GM12878 (cell line): Measurements from ENCODE around the gene NMRK2. TPM values are rescaled to one million over a fixed set of nuclear protein-coding genes. Genes with fewer than 3 reads are reported as not detected.
A peak's percentile ranks its signal among the peaks of the same experiment; 100 is the strongest.

Source experiments
- ATAC-seq: fragments of 200-7000 bp; cut with Tn5 transposase; 3 replicates; pipeline ENCODE4 v1.9.1; 2020; ENCODE audit warnings: mild to moderate bottlenecking, moderate library complexity
- BruUV-seq: library from RNA; stranded (reverse); fragments of 400-500 nt; replicated peaks from 2 replicates; lab custom pipeline; 2021; lab: Mats Ljungman, UMichigan
- CTCF ChIA-PET: fragments of 300-600 bp; sonication (Branson Sonifier 250); formaldehyde crosslinking; extraction: SDS; loops from one replicate; lab custom pipeline; 2021; ENCODE audit warnings: inconsistent platforms; lab: Yijun Ruan, JAX
- POLR2A ChIA-PET: fragments of 350-600 bp; formaldehyde crosslinking; extraction: SDS; loops from one replicate; lab custom pipeline; 2021; ENCODE audit warnings: inconsistent platforms; lab: Charles Lee
- RAD21 ChIA-PET: fragments of 300-600 bp; sonication (Branson Sonifier 250); formaldehyde crosslinking; loops from one replicate; lab custom pipeline; 2023; ENCODE audit warnings: antibody characterized with exemption; ENCODE audit not compliant: unreplicated experiment; lab: Charles Lee
- SMC1A ChIA-PET: fragments of 300-600 bp; sonication (Branson Sonifier 250); formaldehyde crosslinking; loops from one replicate; lab custom pipeline; 2023; ENCODE audit not compliant: unreplicated experiment, uncharacterized antibody; lab: Charles Lee
- DNase-seq: peaks from one replicate; pipeline ENCODE4 v3.0.0-alpha.2; 2011; ENCODE audit warnings: low read depth, low spot score
- FAIRE-seq: peaks from 3 replicates; lab custom pipeline; 2011; peaks lifted over from hg19 to GRCh38; lab: Jason Lieb, UNC
- H2AFZ ChIP-seq: 2 replicates; pipeline ENCODE4 v1.6.0; 2011; ENCODE audit warnings: low read depth, low read length, control low read depth; ENCODE audit not compliant: control insufficient read depth
- H3K27ac ChIP-seq: 2 replicates; pipeline ENCODE4 v1.5.1; 2011; ENCODE audit warnings: control low read depth; ENCODE audit not compliant: control insufficient read depth, insufficient read depth
- H3K27me3 ChIP-seq, 2 experiments: replicated peaks in 1 of 2; 2 replicates each; pipeline versions ENCODE4 v1.6.0 to v1.6.1; 2011; ENCODE audit warnings: low read length in 1 of 2; ENCODE audit not compliant: control insufficient read depth in 2 of 2, insufficient read depth in 2 of 2
- H3K36me3 ChIP-seq, 2 experiments: 2 replicates each; pipeline ENCODE4 v1.5.1; 2011; ENCODE audit warnings: low read length in 1 of 2; ENCODE audit not compliant: control insufficient read depth in 2 of 2, insufficient read depth in 2 of 2
- H3K4me1 ChIP-seq: 2 replicates; pipeline ENCODE4 v1.6.1; 2011; ENCODE audit warnings: mild to moderate bottlenecking, low read length, moderate library complexity, mixed read lengths; ENCODE audit not compliant: control insufficient read depth, insufficient read depth
- H3K4me2 ChIP-seq: 2 replicates; pipeline ENCODE4 v1.6.0; 2011; ENCODE audit warnings: control low read depth; ENCODE audit not compliant: control insufficient read depth, insufficient read depth
- H3K4me3 ChIP-seq: fragments of 200-600 bp; sonication (generic); 2 replicates; pipeline ENCODE4 v1.5.1; 2016
- H3K79me2 ChIP-seq: 2 replicates; pipeline ENCODE4 v1.6.0; 2011; ENCODE audit warnings: low read length; ENCODE audit not compliant: control insufficient read depth, insufficient read depth
- H3K9ac ChIP-seq: 2 replicates; pipeline ENCODE4 v1.8.0; 2011; ENCODE audit warnings: low read length, control low read depth, mixed read lengths; ENCODE audit not compliant: control insufficient read depth, insufficient read depth
- H3K9me3 ChIP-seq: replicated peaks from 3 replicates; pipeline ENCODE4 v1.5.1; 2011; ENCODE audit warnings: mild to moderate bottlenecking, low read length; ENCODE audit not compliant: control insufficient read depth, insufficient read depth
- H4K20me1 ChIP-seq: 2 replicates; pipeline ENCODE4 v1.6.0; 2011; ENCODE audit not compliant: control insufficient read depth, insufficient read depth
- FOS ChIP-seq: IDR thresholded peaks from 3 replicates; pipeline ENCODE4 v1.6.1; 2011; ENCODE audit warnings: borderline replicate concordance; ENCODE audit not compliant: insufficient read length; ENCODE audit errors: extremely low read depth
- HDGF ChIP-seq: fragments of 450-650 bp; IDR thresholded peaks from 2 replicates; pipeline ENCODE4 v1.6.1; 2016; ENCODE audit warnings: antibody characterized with exemption
- IKZF2 ChIP-seq, 2 experiments: fragments of 450-650 bp; IDR thresholded peaks; 2 replicates each; pipeline ENCODE4 v1.6.1; 2017; ENCODE audit warnings: mild to moderate bottlenecking in 2 of 2, moderate library complexity in 2 of 2
- KDM1A ChIP-seq: fragments of 200-600 bp; sonication (generic); IDR thresholded peaks from 2 replicates; pipeline ENCODE4 v1.6.1; 2016; ENCODE audit warnings: borderline replicate concordance
- PML ChIP-seq: IDR thresholded peaks from 2 replicates; pipeline ENCODE4 v1.6.1; 2012; ENCODE audit warnings: low read length, inconsistent platforms
- POLR2A ChIP-seq: IDR thresholded peaks from 2 replicates; pipeline ENCODE4 v1.6.1; 2011; ENCODE audit warnings: low read depth, mild to moderate bottlenecking, low read length
- POLR2AphosphoS2 ChIP-seq: IDR thresholded peaks from 2 replicates; pipeline ENCODE4 v1.6.1; 2011; ENCODE audit warnings: low read depth, mild to moderate bottlenecking, low read length, improper control_type of control experiment, moderate library complexity
- POLR2AphosphoS5 ChIP-seq: IDR thresholded peaks from 2 replicates; pipeline ENCODE4 v1.6.1; 2011; ENCODE audit warnings: mild to moderate bottlenecking, low read length, inconsistent platforms
- RFX5 ChIP-seq: IDR thresholded peaks from 2 replicates; pipeline ENCODE4 v1.6.1; 2011; ENCODE audit warnings: low read depth, low read length, improper control_type of control experiment
- SP1 ChIP-seq: IDR thresholded peaks from one replicate; pipeline ENCODE4 v1.6.1; 2011; ENCODE audit warnings: low read depth, low read length
- ZBTB4 ChIP-seq: fragments of 450-650 bp; formaldehyde crosslinking; IDR thresholded peaks from 2 replicates; pipeline ENCODE4 v1.4.0; 2022; ENCODE audit warnings: mild to moderate bottlenecking, moderate library complexity
- ZNF384 ChIP-seq: IDR thresholded peaks from 2 replicates; pipeline ENCODE4 v1.6.1; 2012; ENCODE audit warnings: low read depth, mild to moderate bottlenecking, low read length, improper control_type of control experiment, borderline replicate concordance
- WGBS: methylation state at CpG from one replicate; pipeline ENCODE4 v1.1.6; 2016; ENCODE audit warnings: low lambda C conversion rate; ENCODE audit not compliant: insufficient replicate concordance, insufficient coverage; ENCODE audit errors: missing lambda C conversion rate; 5-methylcytosine and 5-hydroxymethylcytosine counted together
- in situ Hi-C: fragments of 300-500 bp; cut with MboI; formaldehyde crosslinking; loops from 9 replicates; pipeline ENCODE4 v1.14.3; 2018; ENCODE audit warnings: mixed read lengths
- intact Hi-C: fragments of 100-400 bp; cut with micrococcal nuclease; formaldehyde crosslinking; loops from one replicate; pipeline ENCODE4 v1.14.2; 2022; ENCODE audit not compliant: unreplicated experiment
- polyA plus RNA-seq, 11 experiments: library from polyadenylated mRNA; depleted of rRNA in 4 of 11; unstranded in 6 of 11; stranded (reverse) in 5 of 11; fragments of >200 nt; fragmentation: Nextera tagmentation in 4 of 11; fragmentation: Illumina TruSeq in 1 of 11; extraction: Ambion mirVana in 4 of 11; extraction: Trizol in 1 of 11; gene quantifications; 1 replicate in 1 of 11; 2 replicates in 10 of 11; pipeline versions ENCODE4 v1.2.1 to v1.2.3, GENCODE V29; 2011 to 2016; ENCODE audit warnings: inconsistent platforms in 2 of 11, missing spikeins in 2 of 11, low read depth in 1 of 11
- total RNA-seq, 4 experiments: library from RNA; depleted of rRNA in 3 of 4; stranded (reverse); fragments of >200 nt in 3 of 4; fragmentation: Illumina TruSeq in 1 of 4; extraction: Trizol in 1 of 4; gene quantifications; 2 replicates each; pipeline versions ENCODE4 v1.2.1 to v1.2.3, GENCODE V29; 2013 to 2021
- TF ChIP-seq, protein P1 (sequence below): fragments of 450-650 bp; IDR thresholded peaks from 2 replicates; pipeline ENCODE4 v1.6.1; 2017; ENCODE audit warnings: mild to moderate bottlenecking, moderate library complexity
- TF ChIP-seq, protein P2 (sequence below): IDR thresholded peaks from 2 replicates; pipeline ENCODE4 v1.6.1; 2011; ENCODE audit warnings: borderline replicate concordance, low read depth, mild to moderate bottlenecking, moderate library complexity, low read length; ENCODE audit not compliant: insufficient read depth, poor library complexity, severe bottlenecking
- TF ChIP-seq, protein P3 (sequence below): IDR thresholded peaks from 2 replicates; pipeline ENCODE4 v1.6.1; 2011; ENCODE audit warnings: low read depth, mild to moderate bottlenecking, low read length, moderate library complexity, borderline replicate concordance; ENCODE audit errors: extremely low read depth

The NMRK2 gene
- total and polyA plus RNA-seq, 10 of the 15 experiments (the other 5 are each of a cell fraction or from before 2014, with no cell fraction given), result 0.14 to 0.15 TPM; not detected in 8

GRCh38 chr19:3979674-3980352 lies 46.9 kb downstream of the NMRK2 start:
- WGBS, result 91% methylated on average over 25 of the region's 25 CpGs
- Histone ChIP-seq H4K20me1 (peaks cover 55% of the 10 kb centered on the region), H3K79me2 (peaks cover 73% of the 10 kb centered on the region), H3K27me3 (no peaks in the 10 kb centered on the region), H3K36me3 (peaks cover 53 to 80% of the 10 kb centered on the region in 2 experiments), H2AFZ (no peak overlapping the region), H3K4me2 (peak overlapping the region; percentile 48), H3K9ac (no peak overlapping the region), H3K4me3 (no peak overlapping the region), H3K9me3 (no peaks in the 10 kb centered on the region), H3K4me1 (peaks cover 7% of the 10 kb centered on the region), H3K27ac (no peak overlapping the region)
- no TSS peak for BruUV-seq
- ChIA-PET SMC1A (no interaction called here), RAD21 (no interaction called here), CTCF (interaction anchor here (1.1 kb wide), 1 partner anchor 8 kb away, joined by 3 read pairs; no protein-coding TSS in a partner anchor), POLR2A (interaction anchor here (0.6 kb wide), 1 partner anchor 27 kb away, joined by 3 read pairs; no protein-coding TSS in a partner anchor)
- FAIRE-seq (no peak), DNase-seq (no peak), ATAC-seq (0 out of 3 replicates have a peak, but pooled peaks have one; percentile 1)
- in situ Hi-C loops (no loop called here), intact Hi-C loops (no loop called here)
- TF ChIP-seq PML (0 out of 2 replicates have a peak, but pooled peaks have one; percentile 51), SP1 (no peak), POLR2AphosphoS5 (peak; percentile 68), RFX5 (no peak), KDM1A (no peak), IKZF2 (IDR thresholded peaks at IDR 0.05) (no peak), ZBTB4 (CRISPR knock-in tag) (no peak), ZNF384 (no peak), POLR2AphosphoS2 (0 out of 2 replicates have a peak, but pooled peaks have one; percentile 71), FOS (no peak), HDGF (no peak), POLR2A (peak; percentile 84)
- TF ChIP-seq, protein P1, sequence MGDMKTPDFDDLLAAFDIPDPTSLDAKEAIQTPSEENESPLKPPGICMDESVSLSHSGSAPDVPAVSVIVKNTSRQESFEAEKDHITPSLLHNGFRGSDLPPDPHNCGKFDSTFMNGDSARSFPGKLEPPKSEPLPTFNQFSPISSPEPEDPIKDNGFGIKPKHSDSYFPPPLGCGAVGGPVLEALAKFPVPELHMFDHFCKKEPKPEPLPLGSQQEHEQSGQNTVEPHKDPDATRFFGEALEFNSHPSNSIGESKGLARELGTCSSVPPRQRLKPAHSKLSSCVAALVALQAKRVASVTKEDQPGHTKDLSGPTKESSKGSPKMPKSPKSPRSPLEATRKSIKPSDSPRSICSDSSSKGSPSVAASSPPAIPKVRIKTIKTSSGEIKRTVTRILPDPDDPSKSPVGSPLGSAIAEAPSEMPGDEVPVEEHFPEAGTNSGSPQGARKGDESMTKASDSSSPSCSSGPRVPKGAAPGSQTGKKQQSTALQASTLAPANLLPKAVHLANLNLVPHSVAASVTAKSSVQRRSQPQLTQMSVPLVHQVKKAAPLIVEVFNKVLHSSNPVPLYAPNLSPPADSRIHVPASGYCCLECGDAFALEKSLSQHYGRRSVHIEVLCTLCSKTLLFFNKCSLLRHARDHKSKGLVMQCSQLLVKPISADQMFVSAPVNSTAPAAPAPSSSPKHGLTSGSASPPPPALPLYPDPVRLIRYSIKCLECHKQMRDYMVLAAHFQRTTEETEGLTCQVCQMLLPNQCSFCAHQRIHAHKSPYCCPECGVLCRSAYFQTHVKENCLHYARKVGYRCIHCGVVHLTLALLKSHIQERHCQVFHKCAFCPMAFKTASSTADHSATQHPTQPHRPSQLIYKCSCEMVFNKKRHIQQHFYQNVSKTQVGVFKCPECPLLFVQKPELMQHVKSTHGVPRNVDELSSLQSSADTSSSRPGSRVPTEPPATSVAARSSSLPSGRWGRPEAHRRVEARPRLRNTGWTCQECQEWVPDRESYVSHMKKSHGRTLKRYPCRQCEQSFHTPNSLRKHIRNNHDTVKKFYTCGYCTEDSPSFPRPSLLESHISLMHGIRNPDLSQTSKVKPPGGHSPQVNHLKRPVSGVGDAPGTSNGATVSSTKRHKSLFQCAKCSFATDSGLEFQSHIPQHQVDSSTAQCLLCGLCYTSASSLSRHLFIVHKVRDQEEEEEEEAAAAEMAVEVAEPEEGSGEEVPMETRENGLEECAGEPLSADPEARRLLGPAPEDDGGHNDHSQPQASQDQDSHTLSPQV, result no peak
- TF ChIP-seq, protein P2, sequence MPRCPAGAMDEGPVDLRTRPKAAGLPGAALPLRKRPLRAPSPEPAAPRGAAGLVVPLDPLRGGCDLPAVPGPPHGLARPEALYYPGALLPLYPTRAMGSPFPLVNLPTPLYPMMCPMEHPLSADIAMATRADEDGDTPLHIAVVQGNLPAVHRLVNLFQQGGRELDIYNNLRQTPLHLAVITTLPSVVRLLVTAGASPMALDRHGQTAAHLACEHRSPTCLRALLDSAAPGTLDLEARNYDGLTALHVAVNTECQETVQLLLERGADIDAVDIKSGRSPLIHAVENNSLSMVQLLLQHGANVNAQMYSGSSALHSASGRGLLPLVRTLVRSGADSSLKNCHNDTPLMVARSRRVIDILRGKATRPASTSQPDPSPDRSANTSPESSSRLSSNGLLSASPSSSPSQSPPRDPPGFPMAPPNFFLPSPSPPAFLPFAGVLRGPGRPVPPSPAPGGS, result no peak
- TF ChIP-seq, protein P3, sequence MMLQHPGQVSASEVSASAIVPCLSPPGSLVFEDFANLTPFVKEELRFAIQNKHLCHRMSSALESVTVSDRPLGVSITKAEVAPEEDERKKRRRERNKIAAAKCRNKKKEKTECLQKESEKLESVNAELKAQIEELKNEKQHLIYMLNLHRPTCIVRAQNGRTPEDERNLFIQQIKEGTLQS, result no peak
